Measurements from ENCODE around the gene CYB561D1. TPM values are rescaled to one million over a fixed set of nuclear protein-coding genes. Genes with fewer than 3 reads are reported as not detected.

The CYB561D1 gene
- total RNA-seq, 4 donors from 2014 or later: 11.3 to 22.7 (median 17.8) TPM

- DNase-seq (ENCODE audit: low spot score in 2 of 2): no peak
- intact Hi-C loops (cut with DNase I; ENCODE audit: low total_unique reads): no loop called here
- no peak for TF ChIP-seq POLR2A (IDR thresholded peaks at IDR 0.05)
- TF ChIP-seq CTCF (IDR thresholded peaks at IDR 0.05): no peak
- no peak overlapping the region for H3K4me3 ChIP-seq (ENCODE audit: low read depth, poor library complexity, severe bottlenecking)
- 89 to 91% methylated on average over 4 of the region's 4 CpGs for WGBS, 2 donors
These were observed 36.1 kb upstream of the CYB561D1 start for GRCh38 chr1:109457819-109458218.

- intact Hi-C loops (cut with DNase I; ENCODE audit: low total_unique reads): no loop called here
- TF ChIP-seq POLR2A (IDR thresholded peaks at IDR 0.05): no peak
- TF ChIP-seq CTCF (IDR thresholded peaks at IDR 0.05): no peak
- peak overlapping the region; percentile 23 for H3K4me3 ChIP-seq (ENCODE audit: low read depth, poor library complexity, severe bottlenecking)
- no peak for DNase-seq (ENCODE audit: low spot score in 2 of 2)
- WGBS, 2 donors: 5 to 8% methylated on average over 23 to 24 of the region's 24 CpGs
These were observed 27.8 kb upstream of the CYB561D1 start for GRCh38 chr1:109466125-109466451.

GRCh38 chr1:109466452-109467300 is 27.2 kb upstream of the CYB561D1 start, which contains the start of gene SYPL2:
TSS of gene SYPL2 (plus strand) at chr1:109466546. CDS start at chr1:109466844, 298 bp downstream.
- H3K4me3 ChIP-seq (ENCODE audit: low read depth, poor library complexity, severe bottlenecking): peak within 1 kb of the TSS; percentile 23
- intact Hi-C loops (cut with DNase I; ENCODE audit: low total_unique reads): no loop called here
- TF ChIP-seq CTCF (IDR thresholded peaks at IDR 0.05): no peak
- TF ChIP-seq POLR2A (IDR thresholded peaks at IDR 0.05): no peak
- WGBS, 2 donors: 2 to 3% methylated on average over 28 to 39 of the region's 88 CpGs
- no peak for DNase-seq (ENCODE audit: low spot score in 2 of 2)

- no peak for DNase-seq (ENCODE audit: low spot score in 2 of 2)
- intact Hi-C loops (cut with DNase I; ENCODE audit: low total_unique reads): no loop called here
- no peak for TF ChIP-seq CTCF (IDR thresholded peaks at IDR 0.05)
- TF ChIP-seq POLR2A (IDR thresholded peaks at IDR 0.05): no peak
- no peak overlapping the region for H3K4me3 ChIP-seq (ENCODE audit: low read depth, poor library complexity, severe bottlenecking)
- WGBS, 2 donors: 28 to 33% methylated on average over 22 of the region's 23 CpGs
These were observed 26.6 kb upstream of the CYB561D1 start for GRCh38 chr1:109467301-109467777.

- DNase-seq (ENCODE audit: low spot score in 2 of 2): no peak
- TF ChIP-seq POLR2A (IDR thresholded peaks at IDR 0.05): no peak
- no peak for TF ChIP-seq CTCF (IDR thresholded peaks at IDR 0.05)
- intact Hi-C loops (cut with DNase I; ENCODE audit: low total_unique reads): no loop called here
- H3K4me3 ChIP-seq (ENCODE audit: low read depth, poor library complexity, severe bottlenecking): no peak overlapping the region
- 92 to 100% methylated on average over 1 of the region's 1 CpG for WGBS, 2 donors
These were observed 25.8 kb upstream of the CYB561D1 start for GRCh38 chr1:109468061-109468460.

Data from lower leg skin (tissue), 4 donors.